Upper lobe of left lung (tissue), 4 donors: Measurements from ENCODE around the gene TGFBR3.

ENCODE experiments used
- CTCF ChIP-seq, 6 experiments: fragments of 450-650 bp in 4 of 6; fragments of 200-600 bp in 2 of 6; sonication (generic) in 2 of 6; IDR thresholded peaks; one replicate each; pipeline ENCODE4 v1.5.1; 2016 to 2019; ENCODE audit warnings: antibody characterized with exemption in 6 of 6
- POLR2AphosphoS5 ChIP-seq, 2 donors: sonication (generic); formaldehyde crosslinking; IDR thresholded peaks; one replicate each; pipeline ENCODE4 v1.5.1; 2017; ENCODE audit warnings: antibody characterized with exemption in 2 of 2

- TF ChIP-seq CTCF (IDR thresholded peaks at IDR 0.05) (no peak), POLR2AphosphoS5 (IDR thresholded peaks at IDR 0.05) (no peak)
These were observed 29.0 kb downstream of the TGFBR3 start for GRCh38 chr1:91856996-91857395.
